A673 (cell line): ENCODE data around the gene ACTR6. TPM values are rescaled to one million over a fixed set of nuclear protein-coding genes. Genes with fewer than 3 reads are reported as not detected.

Experiments used
- BruUV-seq: library from RNA; stranded (reverse); fragments of 400-500 nt; replicated peaks from 2 replicates; lab custom pipeline; 2021; lab: Mats Ljungman, UMichigan
- CTCF ChIA-PET: fragments of 300-600 bp; sonication (Branson Sonifier 250); formaldehyde crosslinking; loops from one replicate; lab custom pipeline; 2022; ENCODE audit warnings: antibody characterized with exemption; lab: Charles Lee
- POLR2A ChIA-PET: fragments of 300-600 bp; sonication (Branson Sonifier 250); formaldehyde crosslinking; loops from one replicate; lab custom pipeline; 2022; ENCODE audit warnings: antibody characterized with exemption; ENCODE audit not compliant: low non-redundant PET; lab: Charles Lee
- DNase-seq: peaks from one replicate; pipeline ENCODE4 v3.0.0-alpha.2; 2015; ENCODE audit warnings: low spot score
- H3K27ac ChIP-seq: fragments of 200-600 bp; sonication (generic); 2 replicates; pipeline ENCODE4 v1.5.1; 2016; ENCODE audit warnings: mixed run types, low read depth, mild to moderate bottlenecking, mixed read lengths, antibody characterized with exemption, low read length; ENCODE audit not compliant: poor library complexity, severe bottlenecking
- H3K27me3 ChIP-seq: fragments of 200-600 bp; sonication (generic); replicated peaks from 2 replicates; pipeline ENCODE4 v1.6.1; 2017; ENCODE audit warnings: mixed run types, low read depth, mild to moderate bottlenecking, mixed read lengths, antibody characterized with exemption, low read length; ENCODE audit not compliant: insufficient read depth, poor library complexity
- H3K36me3 ChIP-seq: fragments of 200-600 bp; sonication (generic); 2 replicates; pipeline ENCODE4 v1.6.1; 2016; ENCODE audit warnings: mixed run types, mild to moderate bottlenecking, mixed read lengths, antibody characterized with exemption, low read length; ENCODE audit not compliant: insufficient read depth, poor library complexity, severe bottlenecking
- H3K4me1 ChIP-seq: fragments of 200-600 bp; sonication (generic); 2 replicates; pipeline ENCODE4 v1.6.1; 2017; ENCODE audit warnings: mixed run types, mild to moderate bottlenecking, mixed read lengths, antibody characterized with exemption, low read length; ENCODE audit not compliant: insufficient read depth, poor library complexity, severe bottlenecking
- H3K4me3 ChIP-seq: fragments of 200-600 bp; sonication (generic); 2 replicates; pipeline ENCODE4 v1.5.1; 2016; ENCODE audit warnings: low read depth, mixed run types, mild to moderate bottlenecking, mixed read lengths, low read length; ENCODE audit not compliant: poor library complexity, severe bottlenecking
- H3K9me3 ChIP-seq: fragments of 200-600 bp; sonication (generic); 2 replicates; pipeline ENCODE4 v1.6.1; 2016; ENCODE audit warnings: mixed run types, low read depth, mild to moderate bottlenecking, mixed read lengths, antibody characterized with exemption, low read length; ENCODE audit not compliant: poor library complexity, severe bottlenecking
- EZH2 ChIP-seq: fragments of 200-600 bp; sonication (generic); IDR thresholded peaks from 2 replicates; pipeline ENCODE4 v1.6.1; 2017; ENCODE audit warnings: borderline replicate concordance, low read depth, mild to moderate bottlenecking, mixed read lengths, antibody characterized with exemption, low read length; ENCODE audit not compliant: poor library complexity, severe bottlenecking
- intact Hi-C: fragments of 100-400 bp; cut with micrococcal nuclease; formaldehyde crosslinking; loops from one replicate; pipeline ENCODE4 v1.10.0; 2022; ENCODE audit not compliant: unreplicated experiment
- total RNA-seq: library from RNA; stranded (reverse); gene quantifications from 2 replicates; pipeline ENCODE4 v1.2.3, GENCODE V29; 2021
- TF ChIP-seq, protein P1 (sequence below): fragments of 300-800, 200-600 bp; sonication (generic); conservative IDR thresholded peaks from 2 replicates; pipeline ENCODE4 v1.5.1; 2017; ENCODE audit warnings: low read depth, mild to moderate bottlenecking, antibody characterized with exemption, low read length, moderate library complexity, mixed read lengths

The ACTR6 gene
- total RNA-seq, 1 experiment from 2014 or later = 36.0 TPM

DNA sequence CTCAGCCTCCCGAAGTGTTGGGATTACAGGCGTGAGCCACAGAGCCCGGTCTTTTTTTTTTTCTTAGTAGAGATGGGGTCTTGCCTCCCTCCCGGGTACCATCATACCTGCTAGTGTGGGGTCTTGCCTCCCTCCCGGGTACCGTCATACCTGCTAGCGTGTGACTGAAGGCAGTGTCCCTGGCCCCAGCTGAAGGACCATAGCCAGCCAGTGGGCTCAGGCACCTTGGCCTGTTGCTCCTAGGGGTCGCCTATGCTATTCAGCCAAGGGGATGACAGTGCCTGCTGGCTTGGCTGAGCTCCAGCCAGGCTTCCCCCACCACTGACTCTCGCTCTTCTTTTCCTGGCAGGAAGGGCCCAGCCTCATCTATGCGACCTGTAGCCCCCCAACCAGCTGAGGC is 47.5 kb upstream of the ACTR6 start:
- H3K4me1 ChIP-seq = no peaks in the 10 kb centered on the region
- H3K4me3 ChIP-seq = no peak overlapping the region
- POLR2A ChIA-PET = no interaction called here
- no peaks in the 10 kb centered on the region for H3K36me3 ChIP-seq
- no TSS peak for BruUV-seq
- no peaks in the 10 kb centered on the region for H3K9me3 ChIP-seq
- TF ChIP-seq, protein P1, sequence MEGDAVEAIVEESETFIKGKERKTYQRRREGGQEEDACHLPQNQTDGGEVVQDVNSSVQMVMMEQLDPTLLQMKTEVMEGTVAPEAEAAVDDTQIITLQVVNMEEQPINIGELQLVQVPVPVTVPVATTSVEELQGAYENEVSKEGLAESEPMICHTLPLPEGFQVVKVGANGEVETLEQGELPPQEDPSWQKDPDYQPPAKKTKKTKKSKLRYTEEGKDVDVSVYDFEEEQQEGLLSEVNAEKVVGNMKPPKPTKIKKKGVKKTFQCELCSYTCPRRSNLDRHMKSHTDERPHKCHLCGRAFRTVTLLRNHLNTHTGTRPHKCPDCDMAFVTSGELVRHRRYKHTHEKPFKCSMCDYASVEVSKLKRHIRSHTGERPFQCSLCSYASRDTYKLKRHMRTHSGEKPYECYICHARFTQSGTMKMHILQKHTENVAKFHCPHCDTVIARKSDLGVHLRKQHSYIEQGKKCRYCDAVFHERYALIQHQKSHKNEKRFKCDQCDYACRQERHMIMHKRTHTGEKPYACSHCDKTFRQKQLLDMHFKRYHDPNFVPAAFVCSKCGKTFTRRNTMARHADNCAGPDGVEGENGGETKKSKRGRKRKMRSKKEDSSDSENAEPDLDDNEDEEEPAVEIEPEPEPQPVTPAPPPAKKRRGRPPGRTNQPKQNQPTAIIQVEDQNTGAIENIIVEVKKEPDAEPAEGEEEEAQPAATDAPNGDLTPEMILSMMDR = no peak
- no peak for TF ChIP-seq EZH2
- no peak for DNase-seq
- H3K27ac ChIP-seq = no peak overlapping the region
- no peaks in the 10 kb centered on the region for H3K27me3 ChIP-seq
- CTCF ChIA-PET = no interaction called here
- intact Hi-C loops = no loop called here

DNA sequence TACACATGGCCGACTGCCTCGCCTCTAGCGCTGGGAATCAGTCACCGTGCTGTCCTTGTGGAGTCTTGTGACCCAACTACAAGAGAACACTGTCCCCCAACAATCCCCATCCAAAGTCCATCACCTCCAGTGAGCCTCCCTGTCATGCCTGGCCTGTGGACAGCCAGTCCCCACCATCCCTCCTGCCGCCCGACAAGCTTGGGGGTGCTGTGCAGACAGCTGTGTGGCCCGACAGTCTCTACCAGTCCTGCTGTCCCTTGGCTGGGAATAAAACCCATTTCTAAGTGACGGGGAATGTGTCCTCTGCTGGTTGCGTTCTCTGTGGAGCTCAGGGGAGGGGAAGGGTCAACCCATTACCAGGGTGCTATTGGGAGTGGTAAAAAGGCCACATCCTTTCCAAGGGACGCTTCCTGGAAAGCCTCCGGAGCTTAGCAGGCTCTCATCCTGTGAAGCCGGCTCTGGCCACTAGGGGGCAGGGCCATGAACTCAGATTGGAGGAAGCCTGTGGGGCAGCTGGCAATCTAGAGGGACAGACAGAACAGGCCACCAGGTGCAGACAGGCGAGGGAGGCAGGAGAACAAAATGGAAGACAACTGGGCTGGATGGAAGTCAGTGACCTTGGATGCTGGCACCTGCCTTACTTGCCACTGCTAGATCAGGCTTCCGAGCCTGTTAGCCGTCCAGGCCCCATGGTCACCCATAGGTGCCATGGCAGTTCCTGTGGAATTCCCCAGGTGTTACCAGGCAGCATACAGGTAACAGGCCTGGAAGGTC is 46.0 kb upstream of the ACTR6 start:
- Histone ChIP-seq H3K36me3 (no peaks in the 10 kb centered on the region), H3K9me3 (no peaks in the 10 kb centered on the region), H3K27ac (no peak overlapping the region), H3K4me1 (no peaks in the 10 kb centered on the region), H3K27me3 (no peaks in the 10 kb centered on the region), H3K4me3 (no peak overlapping the region)
- intact Hi-C loops = no loop called here
- TF ChIP-seq, protein P1 = peak; percentile 94
- no peak for TF ChIP-seq EZH2
- no TSS peak for BruUV-seq
- peak; percentile 78 for DNase-seq
- POLR2A ChIA-PET = no interaction called here
- CTCF ChIA-PET = interaction anchor here (0.9 to 1.2 kb wide), 5 partner anchors 9 to 99 kb away, joined by 3 to 6 read pairs (median 3); partner anchors contain the start of gene ACTR6

DNA sequence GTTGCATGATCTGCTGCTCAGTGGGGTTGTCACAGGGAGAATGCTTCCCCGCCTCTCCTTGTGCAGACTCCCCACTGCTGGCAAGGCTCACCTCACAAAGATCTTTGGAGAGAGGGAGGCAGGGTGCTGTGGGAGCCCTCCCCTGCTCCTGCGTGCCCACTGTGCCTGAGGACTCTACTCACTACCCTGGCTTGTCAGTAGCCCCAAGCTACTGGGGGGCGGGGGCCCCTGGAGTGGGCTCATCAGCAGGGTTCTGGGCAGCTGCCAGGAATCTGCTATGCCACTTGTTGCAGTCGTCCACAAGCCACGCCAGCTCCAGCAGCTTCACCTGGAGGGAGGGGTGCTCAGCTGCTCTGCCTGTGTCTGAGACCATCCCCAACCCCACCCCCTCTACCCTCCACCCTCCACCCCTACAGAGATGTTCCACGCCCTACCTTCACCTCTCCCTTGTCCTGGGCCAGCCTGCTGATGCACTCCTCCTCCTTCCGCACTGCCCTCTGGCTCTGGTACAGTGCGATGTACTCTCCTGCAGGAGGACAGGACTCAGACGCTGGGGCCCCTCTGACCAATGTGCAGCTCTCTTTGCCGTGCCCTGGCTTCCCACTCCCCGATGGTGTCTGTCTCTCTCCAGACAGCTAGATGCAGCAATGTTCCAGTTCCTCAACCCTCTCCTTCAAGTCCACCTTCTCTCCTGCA is 43.7 kb upstream of the ACTR6 start:
- Histone ChIP-seq H3K27me3 (no peaks in the 10 kb centered on the region), H3K4me3 (no peak overlapping the region), H3K9me3 (no peaks in the 10 kb centered on the region), H3K36me3 (no peaks in the 10 kb centered on the region), H3K4me1 (no peaks in the 10 kb centered on the region), H3K27ac (no peak overlapping the region)
- ChIA-PET CTCF (no interaction called here), POLR2A (no interaction called here)
- intact Hi-C loops = no loop called here
- DNase-seq = peak; percentile 24
- no TSS peak for BruUV-seq
- TF ChIP-seq EZH2 = no peak
- TF ChIP-seq, protein P1 = no peak
